ENCODE results near the gene FBXO46. TPM values are rescaled to one million over a fixed set of nuclear protein-coding genes. Genes with fewer than 3 reads are reported as not detected.
"Not testable (repeated sequence)": the region's sequence is repeated elsewhere in the genome, so short reads cannot be mapped to it uniquely, and the experiment has no call there.

FBXO46 gene
- total RNA-seq, 1 donor from 2014 or later = 9.0 TPM

DNA sequence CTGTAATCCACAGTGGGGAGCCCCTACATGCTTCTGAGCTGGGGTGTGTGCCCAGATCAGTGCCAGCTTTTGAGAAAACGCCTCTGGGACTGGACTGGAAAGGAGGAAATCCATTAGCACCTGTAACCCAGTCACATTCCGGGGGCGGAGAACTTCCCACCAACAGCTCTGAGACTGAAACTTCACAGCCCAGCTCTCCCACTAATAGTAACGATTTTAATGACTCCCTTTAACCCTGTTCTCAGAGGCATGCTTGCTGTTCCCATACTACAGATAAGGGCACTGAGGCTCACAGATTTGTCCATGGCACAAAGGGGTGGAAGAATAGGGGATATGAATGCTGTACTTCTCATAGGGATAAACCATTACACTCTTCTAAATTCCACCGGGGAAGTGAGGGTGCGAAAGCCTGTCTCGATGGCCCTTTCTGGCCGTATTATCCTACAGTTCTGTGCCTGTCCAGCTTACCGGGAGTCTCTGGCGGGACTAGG, 851 bp downstream of the FBXO46 start:
- DNase-seq (ENCODE audit: low read depth) = peak; percentile 11

GRCh38 chr19:45728683-45729082, 2.0 kb downstream of the FBXO46 start:
- not testable (repeated sequence) for DNase-seq (ENCODE audit: low read depth)

DNA sequence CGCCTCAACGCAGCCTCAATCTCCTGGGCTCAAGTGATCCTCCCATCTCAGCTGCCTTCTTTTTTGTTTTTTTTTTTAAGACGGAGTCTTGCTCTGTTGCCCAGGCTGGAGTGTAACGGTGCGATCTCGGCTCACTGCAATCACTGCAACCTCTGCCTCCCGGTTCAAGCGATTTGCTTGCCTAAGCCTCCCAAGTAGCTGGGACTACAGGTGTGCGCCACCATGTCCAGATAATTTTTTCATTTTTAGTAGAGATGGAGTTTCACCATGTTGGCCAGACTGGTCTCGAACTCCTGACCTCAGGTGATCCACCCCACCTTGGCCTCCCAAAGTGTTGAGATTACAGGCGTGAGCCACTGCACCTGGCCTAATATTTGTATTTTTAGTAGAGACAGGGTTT, 10.6 kb downstream of the FBXO46 start:
- not testable (repeated sequence) for DNase-seq (ENCODE audit: low read depth)

DNA sequence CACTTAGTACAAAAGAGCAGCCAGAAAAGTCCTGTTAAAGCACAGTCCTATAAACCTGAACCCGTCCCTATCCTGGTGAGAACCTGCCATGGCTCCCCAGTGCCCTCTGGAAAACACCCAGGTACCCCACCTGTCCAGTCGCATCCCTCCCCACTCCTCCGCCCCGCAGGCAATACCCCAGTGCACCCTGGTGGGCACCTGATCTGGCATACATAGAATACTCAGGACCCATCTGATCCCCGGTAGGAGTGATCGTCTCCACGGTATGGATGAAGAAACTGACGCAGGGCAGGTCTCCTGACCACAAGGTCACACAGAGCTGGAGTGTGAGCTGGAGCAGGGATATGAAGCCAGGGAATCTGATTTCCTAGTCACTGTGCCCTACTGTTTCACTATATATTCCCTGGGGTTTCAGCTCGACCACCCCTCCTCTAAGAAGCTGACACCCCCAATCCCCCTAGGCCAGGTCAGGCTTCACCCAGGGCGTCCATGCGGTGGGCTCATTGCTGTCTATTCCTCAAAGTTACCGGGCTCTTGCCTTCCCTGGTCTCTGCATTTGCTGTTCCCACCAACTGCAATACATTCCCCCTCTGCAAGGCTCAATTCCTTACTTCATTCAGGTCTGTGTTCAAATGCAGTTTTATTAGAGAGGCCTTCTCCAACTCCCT, 12.6 kb downstream of the FBXO46 start:
- no peak for DNase-seq (ENCODE audit: low read depth)

DNA sequence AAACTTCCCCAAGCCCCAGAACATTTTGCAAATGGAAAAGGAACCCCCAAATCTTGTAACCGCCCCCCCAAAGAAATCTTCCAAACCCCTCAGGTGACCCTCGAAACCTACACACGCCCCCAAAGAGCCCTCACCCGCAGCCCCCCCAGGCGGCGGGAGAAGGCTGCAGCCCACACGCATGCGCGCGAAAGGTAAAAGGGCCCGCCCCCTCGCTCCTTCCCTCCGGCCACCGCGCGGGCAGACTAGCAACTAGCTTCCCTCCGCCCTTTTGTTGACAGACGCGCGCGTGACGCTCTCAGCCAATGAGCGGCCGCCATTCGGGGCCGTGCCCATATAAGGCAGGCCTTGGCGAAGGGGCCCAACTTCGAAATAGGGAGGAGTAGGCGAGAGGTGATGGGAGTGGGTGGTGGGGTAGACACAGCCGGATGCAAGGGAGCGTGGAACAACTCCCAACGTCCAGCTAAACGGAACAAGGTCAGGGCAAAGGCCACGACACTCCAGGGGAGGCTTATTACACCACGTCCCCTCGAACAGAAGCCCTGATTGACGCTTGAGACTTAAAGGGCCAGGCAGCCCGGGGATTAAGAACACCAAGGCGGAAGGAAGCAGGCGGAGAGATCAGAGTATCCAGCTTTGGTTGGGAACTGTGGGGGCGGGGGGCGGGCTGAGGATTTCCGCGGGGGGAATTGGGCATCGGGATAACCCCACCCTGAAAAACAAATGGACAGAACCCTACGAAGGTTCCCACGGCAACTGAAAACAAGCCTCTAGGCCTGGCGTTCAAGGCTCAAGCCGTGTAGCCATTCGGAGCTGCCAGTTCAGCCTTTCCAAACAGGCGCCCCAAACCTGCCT, 13.3 kb downstream of the FBXO46 start:
- DNase-seq (ENCODE audit: low read depth) = peak; percentile 100

- peak; percentile 29 for DNase-seq (ENCODE audit: low read depth)
These were observed 14.2 kb downstream of the FBXO46 start for GRCh38 chr19:45716359-45717130.

GRCh38 chr19:45715139-45715538, 15.6 kb downstream of the FBXO46 start:
- no peak for DNase-seq (ENCODE audit: low read depth)

DNA sequence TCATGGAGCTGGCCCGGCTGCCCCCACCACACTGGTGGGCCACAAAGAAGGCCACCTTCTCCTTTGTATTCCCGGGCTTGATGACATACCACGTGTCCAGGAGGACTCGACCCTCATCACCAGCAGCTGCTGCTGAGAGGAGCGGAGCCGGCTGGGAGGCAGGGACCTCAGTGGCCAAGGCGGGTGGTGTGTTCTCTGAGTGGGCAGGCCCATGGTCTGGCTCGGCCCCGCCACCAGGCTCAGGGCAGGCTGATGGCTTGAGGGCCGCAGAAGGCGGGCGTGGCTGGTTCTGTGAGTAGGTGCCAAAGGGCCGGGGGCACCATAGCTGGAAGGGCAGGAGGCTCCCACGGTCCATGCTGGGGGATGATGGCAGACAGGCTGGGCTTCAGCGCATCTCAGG, 17.6 kb downstream of the FBXO46 start:
- no peak for DNase-seq (ENCODE audit: low read depth)

DNA sequence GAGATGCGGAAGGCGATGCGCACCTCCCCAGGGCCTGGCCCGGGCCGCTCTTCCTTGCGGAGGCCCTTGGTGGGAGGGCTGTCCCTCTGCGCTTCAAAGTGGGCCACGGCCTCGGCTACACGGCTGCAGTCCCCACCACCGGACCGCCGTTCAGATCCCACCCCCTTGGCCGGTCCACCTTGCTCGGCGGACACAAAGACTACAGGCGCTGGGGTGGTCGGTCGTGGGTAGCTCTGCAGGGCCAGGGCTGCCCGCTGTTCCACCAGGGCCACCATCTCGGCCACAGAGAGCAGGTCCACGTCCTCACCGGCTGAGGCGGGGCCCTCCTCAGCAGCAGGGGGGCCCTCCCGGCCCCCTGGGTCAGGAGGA, 18.0 kb downstream of the FBXO46 start:
- no peak for DNase-seq (ENCODE audit: low read depth)

- no peak for DNase-seq (ENCODE audit: low read depth)
These were observed 18.6 kb downstream of the FBXO46 start for GRCh38 chr19:45711851-45712698.

GRCh38 chr19:45710356-45711130, 20.2 kb downstream of the FBXO46 start:
- no peak for DNase-seq (ENCODE audit: low read depth)

- no peak for DNase-seq (ENCODE audit: low read depth)
These were observed 24.8 kb downstream of the FBXO46 start for GRCh38 chr19:45705710-45706415.

DNA sequence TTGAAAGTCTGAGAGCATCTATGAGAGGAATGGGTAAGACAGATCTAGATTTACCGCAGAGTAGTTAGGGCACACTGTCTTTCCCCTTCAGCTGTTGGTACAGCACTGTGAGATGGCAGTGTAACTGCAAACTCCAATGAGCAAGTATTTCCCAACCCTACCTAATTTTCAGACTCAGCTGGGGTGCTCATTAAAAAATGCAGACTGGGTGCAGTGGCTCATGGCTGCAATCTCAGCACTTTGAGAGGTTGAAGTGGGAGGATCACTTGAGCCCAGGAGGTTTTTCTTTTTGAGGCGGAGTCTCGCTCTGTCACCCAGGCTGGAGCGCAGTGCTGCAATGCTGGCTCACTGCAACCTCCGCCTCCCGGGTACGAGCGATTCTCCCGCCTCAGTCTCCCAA, 25.6 kb downstream of the FBXO46 start:
- no peak for DNase-seq (ENCODE audit: low read depth)

DNA sequence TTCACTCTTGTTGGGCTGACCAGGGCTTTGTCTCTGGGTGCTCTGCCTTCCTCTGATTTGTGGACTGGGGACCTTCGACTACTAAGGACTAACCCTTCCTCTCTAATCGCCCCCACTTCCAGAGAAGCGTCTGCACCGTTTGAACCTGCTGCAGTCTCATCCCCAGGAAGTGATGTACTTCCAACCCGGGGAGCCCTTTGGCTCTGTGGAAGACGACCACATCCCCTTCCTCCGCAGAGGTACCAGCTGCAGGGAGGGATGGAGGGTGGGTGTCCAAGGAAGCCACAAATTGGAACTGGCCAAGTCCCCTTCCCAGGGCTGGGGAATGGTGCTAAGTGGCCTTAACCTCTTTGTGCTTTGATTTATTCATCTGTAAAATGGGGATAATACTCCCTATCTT, 29.0 kb downstream of the FBXO46 start:
- no peak for DNase-seq (ENCODE audit: low read depth)

- peak; percentile 80 for DNase-seq (ENCODE audit: low read depth)
These were observed 37.4 kb downstream of the FBXO46 start for GRCh38 chr19:45693106-45693788.

- DNase-seq (ENCODE audit: low read depth) = peak; percentile 100
These were observed 38.2 kb downstream of the FBXO46 start, which contains the start of gene QPCTL for GRCh38 chr19:45692187-45693105. Gene QPCTL (plus strand): TSS chr19:45692666. CDS start chr19:45692704, 38 bp downstream.

GRCh38 chr19:45691516-45692186, 39.0 kb downstream of the FBXO46 start, which contains the start of gene SNRPD2:
Gene SNRPD2 (minus strand): TSS chr19:45691953. CDS start chr19:45691888, 65 bp downstream.
- peak; percentile 96 for DNase-seq (ENCODE audit: low read depth)

Data from myocyte (in vitro differentiated cells).